ENCODE measurements around the gene RPS3A. TPM values are rescaled to one million over a fixed set of nuclear protein-coding genes. Genes with fewer than 3 reads are reported as not detected.
A peak's percentile ranks its signal among the peaks of the same experiment; 100 is the strongest.
"Not testable (repeated sequence)": the region's sequence is repeated elsewhere in the genome, so short reads cannot be mapped to it uniquely, and the experiment has no call there.

The RPS3A gene
- 1,000 to 10,000 TPM; 1,345 to 1,520 TPM for total RNA-seq

DNA sequence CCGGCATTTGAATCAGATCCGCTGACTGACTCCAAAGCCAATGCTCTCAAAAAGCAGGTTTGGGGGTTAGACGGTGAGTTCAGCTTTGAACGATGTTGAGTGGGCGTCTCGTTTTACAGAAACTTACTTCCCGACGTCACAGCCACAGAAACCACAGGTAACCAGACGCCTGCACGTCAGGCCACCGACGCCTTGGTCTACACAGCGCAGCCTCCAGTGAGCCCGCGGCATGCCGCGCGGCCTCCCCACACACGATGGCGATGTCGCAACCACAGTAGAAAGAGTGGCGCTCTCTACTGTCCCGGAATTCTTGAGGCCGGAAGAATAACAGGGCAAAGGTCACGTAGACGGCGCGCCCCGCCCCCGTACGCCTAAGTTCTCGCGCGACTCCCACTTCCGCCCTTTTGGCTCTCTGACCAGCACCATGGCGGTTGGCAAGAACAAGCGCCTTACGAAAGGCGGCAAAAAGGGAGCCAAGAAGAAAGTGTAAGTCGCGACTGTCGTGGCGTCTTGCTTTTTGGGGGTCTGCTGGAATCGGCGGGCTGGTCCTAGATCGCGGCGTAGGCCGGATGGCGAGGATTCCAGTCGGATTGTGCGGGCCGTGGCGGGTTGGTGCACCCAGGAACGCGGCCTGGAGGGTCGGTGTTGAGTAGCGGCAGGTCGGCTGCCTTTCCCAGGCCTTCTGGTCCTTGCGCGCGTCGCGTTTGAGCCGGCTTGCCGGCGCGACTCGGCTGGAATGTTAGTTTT lies at the start of gene RPS3A:
RPS3A (plus strand) TSS at position 400 of the 747 bp plus-strand sequence; CDS start at position 425, 25 bp downstream.
- Histone ChIP-seq H3K36me3 (peaks cover 11% of the 10 kb centered on the region), H3K4me3 (peak within 1 kb of the TSS; percentile 92), H3K9me3 (no peaks in the 10 kb centered on the region), H3K4me1 (peaks cover 4% of the 10 kb centered on the region), H3K27me3 (no peaks in the 10 kb centered on the region), H3K9ac (ENCODE audit: low read depth in 2 of 2, low read length in 2 of 2) (peak within 1 kb of the TSS; percentile 84 to 100), H3K27ac (peak within 1 kb of the TSS; percentile 82)
- peak; percentile 72 for TF ChIP-seq CTCF (IDR thresholded peaks at IDR 0.05)
- peak; percentile 98 for DNase-seq
- intact Hi-C loops (cut with DNase I), result no loop called here

DNA sequence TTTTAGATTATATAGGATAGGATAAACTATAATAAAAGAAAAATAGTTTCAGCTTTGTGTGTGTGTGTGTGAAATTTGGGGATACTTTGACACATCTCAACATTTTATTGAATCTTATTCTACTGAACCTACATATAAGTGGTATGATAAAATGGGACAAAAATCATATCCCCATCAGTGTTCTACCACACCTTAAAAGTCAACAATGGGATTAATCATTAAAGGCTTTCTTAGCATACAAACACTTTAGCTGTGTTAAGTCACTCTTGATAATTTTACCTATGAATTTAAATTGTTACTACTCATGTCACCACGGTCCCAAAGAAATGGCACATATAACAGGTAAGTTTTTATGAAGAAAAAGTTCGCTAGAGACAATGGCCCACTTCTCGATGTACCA lies 46.6 kb upstream of the RPS3A start:
- no peaks in the 10 kb centered on the region for H3K4me1 ChIP-seq
- TF ChIP-seq CTCF (IDR thresholded peaks at IDR 0.05), result no peak
- H3K9ac ChIP-seq (ENCODE audit: low read depth in 2 of 2, low read length in 2 of 2), result no peak overlapping the region
- no peak for DNase-seq
- H3K27me3 ChIP-seq, result no peaks in the 10 kb centered on the region
- H3K27ac ChIP-seq, result no peak overlapping the region
- no peak overlapping the region for H3K4me3 ChIP-seq
- intact Hi-C loops (cut with DNase I), result no loop called here
- H3K36me3 ChIP-seq, result no peaks in the 10 kb centered on the region
- H3K9me3 ChIP-seq, result no peaks in the 10 kb centered on the region

GRCh38 chr4:151055539-151055938 lies 43.9 kb upstream of the RPS3A start:
- no peak for DNase-seq
- no peak overlapping the region for H3K9ac ChIP-seq (ENCODE audit: low read depth in 2 of 2, low read length in 2 of 2)
- intact Hi-C loops (cut with DNase I), result no loop called here
- H3K27me3 ChIP-seq, result no peaks in the 10 kb centered on the region
- H3K4me3 ChIP-seq, result no peak overlapping the region
- no peaks in the 10 kb centered on the region for H3K9me3 ChIP-seq
- no peak for TF ChIP-seq CTCF (IDR thresholded peaks at IDR 0.05)
- no peaks in the 10 kb centered on the region for H3K36me3 ChIP-seq
- no peaks in the 10 kb centered on the region for H3K4me1 ChIP-seq
- no peak overlapping the region for H3K27ac ChIP-seq

GRCh38 chr4:151063143-151063542 lies 36.3 kb upstream of the RPS3A start:
- H3K4me1 ChIP-seq; DNase-seq; H3K27ac ChIP-seq; H3K4me3 ChIP-seq; H3K9ac ChIP-seq (ENCODE audit: low read depth in 2 of 2, low read length in 2 of 2); intact Hi-C loops (cut with DNase I); H3K36me3 ChIP-seq; H3K9me3 ChIP-seq; H3K27me3 ChIP-seq: not testable (repeated sequence)

DNA sequence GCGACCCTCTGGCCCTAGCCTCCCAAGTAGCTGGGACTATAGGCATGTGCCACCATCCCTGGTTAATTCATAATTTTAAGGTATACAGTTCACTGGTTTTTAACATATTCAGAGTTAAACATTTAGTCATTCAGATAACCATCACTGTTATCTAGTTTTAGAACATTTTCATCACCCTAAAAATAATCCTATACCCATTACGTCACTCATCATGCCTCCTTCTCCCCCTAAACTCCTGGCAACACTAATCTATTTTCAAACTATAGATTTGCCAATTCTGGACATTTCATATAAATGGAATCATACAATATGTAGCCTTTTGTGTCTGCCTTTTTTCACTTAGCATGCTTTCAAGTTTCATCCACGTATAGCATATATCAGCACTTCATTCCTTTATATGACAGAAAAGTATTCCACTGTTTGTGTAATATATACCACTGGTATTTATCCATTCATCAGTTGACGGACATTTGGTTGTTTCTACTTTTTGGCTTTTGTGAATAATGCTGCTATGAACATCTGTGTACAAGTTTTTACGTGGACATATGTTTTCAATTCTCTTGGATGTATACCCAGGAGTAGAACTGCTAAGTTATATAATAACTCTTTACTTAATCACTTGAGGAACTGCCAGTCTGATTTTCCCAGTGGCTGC lies 32.0 kb upstream of the RPS3A start:
- no peaks in the 10 kb centered on the region for H3K27me3 ChIP-seq
- no peak overlapping the region for H3K9ac ChIP-seq (ENCODE audit: low read depth in 2 of 2, low read length in 2 of 2)
- H3K27ac ChIP-seq, result no peak overlapping the region
- DNase-seq, result no peak
- no peaks in the 10 kb centered on the region for H3K36me3 ChIP-seq
- no peaks in the 10 kb centered on the region for H3K9me3 ChIP-seq
- H3K4me1 ChIP-seq, result no peaks in the 10 kb centered on the region
- no peak overlapping the region for H3K4me3 ChIP-seq
- intact Hi-C loops (cut with DNase I), result no loop called here
- no peak for TF ChIP-seq CTCF (IDR thresholded peaks at IDR 0.05)

- no peak overlapping the region for H3K9ac ChIP-seq (ENCODE audit: low read depth in 2 of 2, low read length in 2 of 2)
- no peak for DNase-seq
- H3K36me3 ChIP-seq, result no peaks in the 10 kb centered on the region
- intact Hi-C loops (cut with DNase I), result no loop called here
- H3K4me3 ChIP-seq, result no peak overlapping the region
- H3K27ac ChIP-seq, result no peak overlapping the region
- H3K27me3 ChIP-seq, result no peaks in the 10 kb centered on the region
- TF ChIP-seq CTCF (IDR thresholded peaks at IDR 0.05), result no peak
- no peaks in the 10 kb centered on the region for H3K4me1 ChIP-seq
- no peaks in the 10 kb centered on the region for H3K9me3 ChIP-seq
These were observed 25.0 kb upstream of the RPS3A start for GRCh38 chr4:151074416-151074916.

GRCh38 chr4:151077978-151078377 lies 21.4 kb upstream of the RPS3A start:
- H3K4me3 ChIP-seq; H3K36me3 ChIP-seq; H3K27me3 ChIP-seq; H3K27ac ChIP-seq; H3K9ac ChIP-seq (ENCODE audit: low read depth in 2 of 2, low read length in 2 of 2); intact Hi-C loops (cut with DNase I); H3K9me3 ChIP-seq; H3K4me1 ChIP-seq; DNase-seq: not testable (repeated sequence)

Data from colonic mucosa (tissue), 4 donors.